ENCODE measurements around the gene TEX51.

The TEX51 gene

GRCh38 chr2:126921066-126921465 lies 22.4 kb downstream of the TEX51 start:
- Histone ChIP-seq H3K9ac (ENCODE audit: low read length) (no peak overlapping the region), H3K36me3 (ENCODE audit: insufficient read depth, low read length) (no peaks in the 10 kb centered on the region), H3K27me3 (ENCODE audit: control insufficient read depth in 1 of 2, insufficient read depth in 2 of 2, low read length in 2 of 2) (no peaks in the 10 kb centered on the region), H3K4me1 (ENCODE audit: insufficient read depth, low read length) (no peaks in the 10 kb centered on the region), H3K9me3 (ENCODE audit: low read length) (no peaks in the 10 kb centered on the region), H3K27ac (ENCODE audit: low read depth, low read length) (no peak overlapping the region), H3K4me3 (ENCODE audit: low read depth in 1 of 2, low read length in 2 of 2) (no peak overlapping the region)

GRCh38 chr2:126930970-126931590 lies 32.4 kb downstream of the TEX51 start:
- Histone ChIP-seq H3K9me3 (ENCODE audit: low read length) (no peaks in the 10 kb centered on the region), H3K36me3 (ENCODE audit: insufficient read depth, low read length) (no peaks in the 10 kb centered on the region), H3K4me3 (ENCODE audit: low read depth in 1 of 2, low read length in 2 of 2) (no peak overlapping the region), H3K27me3 (ENCODE audit: control insufficient read depth in 1 of 2, insufficient read depth in 2 of 2, low read length in 2 of 2) (no peaks in the 10 kb centered on the region), H3K9ac (ENCODE audit: low read length) (no peak overlapping the region), H3K27ac (ENCODE audit: low read depth, low read length) (no peak overlapping the region), H3K4me1 (ENCODE audit: insufficient read depth, low read length) (no peaks in the 10 kb centered on the region)

- Histone ChIP-seq H3K9ac (ENCODE audit: low read length) (no peak overlapping the region), H3K9me3 (ENCODE audit: low read length) (no peaks in the 10 kb centered on the region), H3K27ac (ENCODE audit: low read depth, low read length) (no peak overlapping the region), H3K27me3 (ENCODE audit: control insufficient read depth in 1 of 2, insufficient read depth in 2 of 2, low read length in 2 of 2) (no peaks in the 10 kb centered on the region), H3K4me3 (ENCODE audit: low read depth in 1 of 2, low read length in 2 of 2) (no peak overlapping the region), H3K4me1 (ENCODE audit: insufficient read depth, low read length) (no peaks in the 10 kb centered on the region), H3K36me3 (ENCODE audit: insufficient read depth, low read length) (no peaks in the 10 kb centered on the region)
These were observed 33.8 kb downstream of the TEX51 start for GRCh38 chr2:126932529-126932928.

- no peak overlapping the region for H3K9ac ChIP-seq (ENCODE audit: low read length)
- no peaks in the 10 kb centered on the region for H3K9me3 ChIP-seq (ENCODE audit: low read length)
- no peaks in the 10 kb centered on the region for H3K27me3 ChIP-seq (ENCODE audit: control insufficient read depth in 1 of 2, insufficient read depth in 2 of 2, low read length in 2 of 2)
- H3K4me1 ChIP-seq (ENCODE audit: insufficient read depth, low read length) = no peaks in the 10 kb centered on the region
- no peak overlapping the region for H3K27ac ChIP-seq (ENCODE audit: low read depth, low read length)
- no peaks in the 10 kb centered on the region for H3K36me3 ChIP-seq (ENCODE audit: insufficient read depth, low read length)
- H3K4me3 ChIP-seq (ENCODE audit: low read depth in 1 of 2, low read length in 2 of 2) = no peak overlapping the region
These were observed 34.4 kb downstream of the TEX51 start for GRCh38 chr2:126932966-126933710.

- Histone ChIP-seq H3K4me1 (ENCODE audit: insufficient read depth, low read length) (no peaks in the 10 kb centered on the region), H3K9ac (ENCODE audit: low read length) (no peak overlapping the region), H3K36me3 (ENCODE audit: insufficient read depth, low read length) (no peaks in the 10 kb centered on the region), H3K4me3 (ENCODE audit: low read depth in 1 of 2, low read length in 2 of 2) (no peak overlapping the region), H3K9me3 (ENCODE audit: low read length) (no peaks in the 10 kb centered on the region), H3K27me3 (ENCODE audit: control insufficient read depth in 1 of 2, insufficient read depth in 2 of 2, low read length in 2 of 2) (no peaks in the 10 kb centered on the region), H3K27ac (ENCODE audit: low read depth, low read length) (no peak overlapping the region)
These were observed 35.0 kb downstream of the TEX51 start for GRCh38 chr2:126933711-126934091.

GRCh38 chr2:126934809-126935208 lies 36.1 kb downstream of the TEX51 start:
- no peak overlapping the region for H3K27ac ChIP-seq (ENCODE audit: low read depth, low read length)
- no peak overlapping the region for H3K9ac ChIP-seq (ENCODE audit: low read length)
- H3K36me3 ChIP-seq (ENCODE audit: insufficient read depth, low read length) = no peaks in the 10 kb centered on the region

GRCh38 chr2:126935774-126936173 lies 37.1 kb downstream of the TEX51 start:
- H3K4me3 ChIP-seq (ENCODE audit: low read depth in 1 of 2, low read length in 2 of 2) = no peak overlapping the region

More at GRCh38 chr2:126934809-126935208, 36.1 kb downstream of the TEX51 start:
- Histone ChIP-seq H3K4me3 (ENCODE audit: low read depth in 1 of 2, low read length in 2 of 2) (no peak overlapping the region), H3K27me3 (ENCODE audit: control insufficient read depth in 1 of 2, insufficient read depth in 2 of 2, low read length in 2 of 2) (no peaks in the 10 kb centered on the region), H3K9me3 (ENCODE audit: low read length) (no peaks in the 10 kb centered on the region), H3K4me1 (ENCODE audit: insufficient read depth, low read length) (no peaks in the 10 kb centered on the region)

GRCh38 chr2:126936219-126936723 lies 37.6 kb downstream of the TEX51 start:
- Histone ChIP-seq H3K4me1 (ENCODE audit: insufficient read depth, low read length) (no peaks in the 10 kb centered on the region), H3K9ac (ENCODE audit: low read length) (no peak overlapping the region)

More at GRCh38 chr2:126935774-126936173, 37.1 kb downstream of the TEX51 start:
- H3K9me3 ChIP-seq (ENCODE audit: low read length) = no peaks in the 10 kb centered on the region
- H3K36me3 ChIP-seq (ENCODE audit: insufficient read depth, low read length) = no peaks in the 10 kb centered on the region
- no peaks in the 10 kb centered on the region for H3K4me1 ChIP-seq (ENCODE audit: insufficient read depth, low read length)
- no peak overlapping the region for H3K9ac ChIP-seq (ENCODE audit: low read length)
- H3K27me3 ChIP-seq (ENCODE audit: control insufficient read depth in 1 of 2, insufficient read depth in 2 of 2, low read length in 2 of 2) = no peaks in the 10 kb centered on the region
- H3K27ac ChIP-seq (ENCODE audit: low read depth, low read length) = no peak overlapping the region

GRCh38 chr2:126940331-126940730 lies 41.6 kb downstream of the TEX51 start:
- Histone ChIP-seq H3K27me3 (ENCODE audit: control insufficient read depth in 1 of 2, insufficient read depth in 2 of 2, low read length in 2 of 2) (no peaks in the 10 kb centered on the region), H3K4me1 (ENCODE audit: insufficient read depth, low read length) (no peaks in the 10 kb centered on the region), H3K9me3 (ENCODE audit: low read length) (no peaks in the 10 kb centered on the region), H3K27ac (ENCODE audit: low read depth, low read length) (no peak overlapping the region), H3K4me3 (ENCODE audit: low read depth in 1 of 2, low read length in 2 of 2) (no peak overlapping the region), H3K36me3 (ENCODE audit: insufficient read depth, low read length) (no peaks in the 10 kb centered on the region), H3K9ac (ENCODE audit: low read length) (no peak overlapping the region)

More at GRCh38 chr2:126936219-126936723, 37.6 kb downstream of the TEX51 start:
- Histone ChIP-seq H3K27ac (ENCODE audit: low read depth, low read length) (no peak overlapping the region), H3K36me3 (ENCODE audit: insufficient read depth, low read length) (no peaks in the 10 kb centered on the region), H3K27me3 (ENCODE audit: control insufficient read depth in 1 of 2, insufficient read depth in 2 of 2, low read length in 2 of 2) (no peaks in the 10 kb centered on the region), H3K9me3 (ENCODE audit: low read length) (no peaks in the 10 kb centered on the region), H3K4me3 (ENCODE audit: low read depth in 1 of 2, low read length in 2 of 2) (no peak overlapping the region)

- Histone ChIP-seq H3K4me3 (ENCODE audit: low read depth in 1 of 2, low read length in 2 of 2) (no peak overlapping the region), H3K27ac (ENCODE audit: low read depth, low read length) (no peak overlapping the region), H3K4me1 (ENCODE audit: insufficient read depth, low read length) (no peaks in the 10 kb centered on the region), H3K36me3 (ENCODE audit: insufficient read depth, low read length) (no peaks in the 10 kb centered on the region), H3K9me3 (ENCODE audit: low read length) (no peaks in the 10 kb centered on the region), H3K27me3 (ENCODE audit: control insufficient read depth in 1 of 2, insufficient read depth in 2 of 2, low read length in 2 of 2) (no peaks in the 10 kb centered on the region), H3K9ac (ENCODE audit: low read length) (no peak overlapping the region)
These were observed 43.9 kb downstream of the TEX51 start for GRCh38 chr2:126942427-126943203.

- Histone ChIP-seq H3K36me3 (ENCODE audit: insufficient read depth, low read length) (no peaks in the 10 kb centered on the region), H3K27me3 (ENCODE audit: control insufficient read depth in 1 of 2, insufficient read depth in 2 of 2, low read length in 2 of 2) (no peaks in the 10 kb centered on the region), H3K4me1 (ENCODE audit: insufficient read depth, low read length) (no peaks in the 10 kb centered on the region), H3K9me3 (ENCODE audit: low read length) (no peaks in the 10 kb centered on the region), H3K27ac (ENCODE audit: low read depth, low read length) (no peak overlapping the region), H3K4me3 (ENCODE audit: low read depth in 1 of 2, low read length in 2 of 2) (no peak overlapping the region), H3K9ac (ENCODE audit: low read length) (no peak overlapping the region)
These were observed 45.1 kb downstream of the TEX51 start for GRCh38 chr2:126943612-126944348.
